Islet precursor cell (in vitro differentiated cells): ENCODE data around the gene ZG16.
A peak's percentile ranks its signal among the peaks of the same experiment; 100 is the strongest.
"Not testable (repeated sequence)": the region's sequence is repeated elsewhere in the genome, so short reads cannot be mapped to it uniquely, and the experiment has no call there.

Source experiments
- DNase-seq: peaks from one replicate; pipeline ENCODE4 v3.0.0-alpha.2; 2018

The ZG16 gene

DNA sequence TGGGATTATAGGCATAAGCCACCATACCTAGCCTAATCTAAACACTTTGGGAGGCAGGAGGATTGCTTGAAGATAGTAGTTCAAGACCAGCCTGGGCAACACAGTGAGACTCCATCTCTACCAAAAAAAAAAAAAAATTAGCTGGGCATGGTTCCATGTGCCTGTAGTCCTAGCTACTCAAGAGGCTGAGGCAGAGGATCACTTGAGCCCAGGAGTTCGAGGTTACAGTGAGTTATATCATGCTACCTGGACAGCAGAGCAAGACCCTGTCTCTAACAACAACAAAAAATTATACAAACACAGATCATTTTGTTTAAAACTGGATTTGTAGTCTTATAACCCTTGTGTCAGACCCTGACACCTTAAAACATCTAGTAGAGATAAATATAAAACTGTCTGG lies 24.5 kb upstream of the ZG16 start:
- no peak for DNase-seq

DNA sequence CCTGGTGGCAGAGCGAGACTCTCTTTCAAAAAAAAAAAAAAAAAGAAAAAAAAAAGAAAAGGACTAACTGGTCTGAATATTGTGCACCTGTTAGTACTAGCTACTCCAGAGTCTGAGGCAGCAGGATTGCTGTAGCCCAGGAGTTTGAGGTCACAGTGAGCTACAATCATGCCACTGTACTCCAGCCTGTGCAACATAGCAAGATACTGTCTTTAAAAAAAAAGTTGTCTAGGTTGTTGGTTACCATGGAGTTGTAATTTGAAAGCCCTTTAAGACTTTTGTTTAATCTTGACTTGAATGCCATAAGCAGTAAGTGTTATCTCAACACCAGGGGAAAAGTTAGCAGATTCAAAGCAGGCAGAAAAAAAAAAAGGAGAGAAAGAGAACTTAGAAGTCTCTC lies 21.4 kb upstream of the ZG16 start:
- no peak for DNase-seq

DNA sequence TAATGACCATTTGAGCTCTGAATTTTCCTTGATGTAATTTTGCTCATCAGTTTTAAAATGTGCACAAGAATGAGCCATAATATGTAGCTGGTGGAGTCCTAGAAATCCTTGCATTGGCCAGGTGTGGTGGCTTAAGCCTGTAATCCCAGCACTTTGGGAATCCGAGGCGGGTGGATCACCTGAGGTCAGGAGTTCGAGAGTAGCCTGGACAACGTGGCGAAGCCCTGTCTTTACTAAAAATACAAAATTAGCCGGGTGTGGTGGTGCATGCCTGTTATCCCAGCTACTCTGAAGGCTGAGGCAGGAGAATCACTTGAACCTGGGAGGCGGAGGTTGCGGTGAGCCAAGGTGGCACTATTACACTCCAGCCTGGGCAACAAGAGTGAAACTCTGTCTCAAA lies 21.0 kb upstream of the ZG16 start:
- not testable (repeated sequence) for DNase-seq

DNA sequence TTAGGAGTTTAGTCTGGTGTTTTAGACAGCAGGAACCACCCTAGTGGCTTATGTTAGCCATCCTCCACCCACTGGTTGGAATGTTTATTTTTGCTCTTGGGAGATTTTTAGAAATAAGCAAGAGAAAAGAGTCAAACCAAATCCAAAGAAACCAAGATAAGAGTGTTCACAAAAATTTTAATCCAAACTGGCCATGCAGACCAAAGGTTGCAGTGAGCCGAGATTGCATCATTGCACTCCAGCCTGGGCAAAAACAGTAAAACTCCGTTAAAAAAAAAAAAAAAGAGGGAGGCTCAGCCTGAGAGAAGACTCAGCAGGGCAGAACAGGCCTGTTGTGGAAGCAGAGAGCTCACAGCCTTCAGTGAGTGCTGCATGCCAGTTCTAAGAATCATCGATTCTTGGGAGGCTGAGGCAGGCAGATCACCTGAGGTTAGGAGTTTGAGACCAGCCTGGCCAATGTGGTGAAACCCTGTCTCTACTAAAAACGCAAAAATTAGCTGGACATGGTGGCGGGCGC lies 20.0 kb upstream of the ZG16 start:
- DNase-seq, result peak; percentile 73

DNA sequence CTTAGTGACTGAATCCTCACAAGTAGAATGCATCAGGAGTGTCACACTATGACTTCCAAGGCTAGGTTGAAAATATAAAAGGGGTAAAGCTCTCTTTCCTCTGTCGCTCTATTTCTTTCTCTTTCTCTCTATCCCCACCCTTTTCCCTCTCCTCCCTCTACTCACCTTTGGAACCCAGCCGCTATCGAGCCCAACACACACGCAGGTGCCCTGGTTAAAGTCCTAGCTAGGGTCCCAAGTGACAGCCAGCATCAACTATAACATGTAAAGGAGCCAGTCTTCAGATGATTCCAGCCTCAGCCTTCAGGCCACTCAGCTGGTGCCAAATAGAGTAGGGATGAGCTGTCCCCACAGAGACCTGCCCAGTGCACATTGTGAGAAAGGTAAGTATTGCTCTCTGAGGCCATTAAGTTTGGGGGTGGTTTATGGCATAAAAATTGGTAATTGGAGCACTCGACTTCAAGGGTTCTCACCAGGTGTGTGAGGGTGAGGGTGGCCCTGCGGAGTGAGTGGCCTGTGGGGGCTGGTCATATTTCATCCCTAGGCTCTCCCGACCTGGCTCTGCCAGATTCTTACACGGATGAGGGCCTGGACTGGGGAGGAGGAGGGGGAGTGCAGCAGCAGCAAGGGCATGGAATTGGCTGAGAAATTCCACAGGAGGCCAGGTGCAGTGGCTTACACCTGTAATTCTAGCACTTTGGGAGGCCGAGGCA lies 17.3 kb upstream of the ZG16 start:
- no peak for DNase-seq

DNA sequence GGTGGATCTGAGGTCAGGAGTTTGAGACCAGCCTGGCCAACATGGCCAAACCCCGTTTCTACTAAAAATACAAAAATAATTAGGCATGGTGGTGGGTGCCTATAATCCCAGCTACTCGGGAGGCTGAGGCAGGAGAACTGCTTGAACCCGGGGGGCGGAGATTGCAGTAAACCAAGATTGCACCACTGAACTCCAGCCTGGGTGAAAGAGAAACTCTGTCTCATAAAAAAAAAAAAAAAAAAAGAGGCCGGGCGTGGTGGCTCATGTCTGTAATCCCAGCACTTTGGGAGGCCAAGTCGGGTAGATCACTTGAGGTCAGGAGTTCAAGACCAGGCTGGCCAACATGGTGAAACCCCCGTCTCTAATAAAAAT lies 16.8 kb upstream of the ZG16 start:
- not testable (repeated sequence) for DNase-seq

DNA sequence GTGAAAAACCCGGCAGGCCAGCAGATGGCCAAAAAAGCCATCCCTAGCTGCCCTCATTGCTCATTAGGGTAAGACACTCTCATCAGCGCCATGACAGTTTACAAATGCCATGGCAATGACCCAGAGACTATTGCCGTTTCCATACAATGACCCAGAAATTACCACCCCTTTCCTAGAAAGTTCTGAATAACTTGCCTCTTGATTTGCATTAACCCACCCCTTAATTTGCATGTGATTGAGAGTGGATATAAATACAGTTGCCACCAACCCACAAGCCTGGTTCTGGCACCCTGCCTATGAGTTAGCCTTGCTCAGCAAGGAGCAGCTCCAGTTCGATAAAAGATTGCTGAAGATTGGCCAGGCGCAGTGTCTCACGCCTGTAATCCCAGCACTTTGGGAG lies 16.2 kb upstream of the ZG16 start:
- DNase-seq, result no peak

DNA sequence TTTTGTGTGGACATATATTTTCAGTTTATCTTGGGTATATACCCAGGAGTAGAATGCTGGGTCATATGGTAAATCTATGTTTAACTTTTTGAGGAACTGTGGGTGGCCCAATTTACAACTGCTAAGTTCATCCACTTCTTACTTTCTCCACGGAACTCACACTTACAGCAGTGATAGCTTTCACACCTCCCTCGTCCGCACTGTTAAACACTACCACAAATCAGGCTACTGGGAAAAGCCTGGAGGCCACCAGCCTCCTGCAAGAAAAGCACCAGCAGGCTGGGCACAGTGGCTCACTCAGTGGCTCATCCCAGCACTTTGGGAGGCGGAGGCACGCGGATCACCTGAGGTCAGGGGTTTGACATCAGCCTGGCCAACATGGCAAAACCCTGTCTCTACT lies 14.7 kb upstream of the ZG16 start:
- DNase-seq, result no peak

DNA sequence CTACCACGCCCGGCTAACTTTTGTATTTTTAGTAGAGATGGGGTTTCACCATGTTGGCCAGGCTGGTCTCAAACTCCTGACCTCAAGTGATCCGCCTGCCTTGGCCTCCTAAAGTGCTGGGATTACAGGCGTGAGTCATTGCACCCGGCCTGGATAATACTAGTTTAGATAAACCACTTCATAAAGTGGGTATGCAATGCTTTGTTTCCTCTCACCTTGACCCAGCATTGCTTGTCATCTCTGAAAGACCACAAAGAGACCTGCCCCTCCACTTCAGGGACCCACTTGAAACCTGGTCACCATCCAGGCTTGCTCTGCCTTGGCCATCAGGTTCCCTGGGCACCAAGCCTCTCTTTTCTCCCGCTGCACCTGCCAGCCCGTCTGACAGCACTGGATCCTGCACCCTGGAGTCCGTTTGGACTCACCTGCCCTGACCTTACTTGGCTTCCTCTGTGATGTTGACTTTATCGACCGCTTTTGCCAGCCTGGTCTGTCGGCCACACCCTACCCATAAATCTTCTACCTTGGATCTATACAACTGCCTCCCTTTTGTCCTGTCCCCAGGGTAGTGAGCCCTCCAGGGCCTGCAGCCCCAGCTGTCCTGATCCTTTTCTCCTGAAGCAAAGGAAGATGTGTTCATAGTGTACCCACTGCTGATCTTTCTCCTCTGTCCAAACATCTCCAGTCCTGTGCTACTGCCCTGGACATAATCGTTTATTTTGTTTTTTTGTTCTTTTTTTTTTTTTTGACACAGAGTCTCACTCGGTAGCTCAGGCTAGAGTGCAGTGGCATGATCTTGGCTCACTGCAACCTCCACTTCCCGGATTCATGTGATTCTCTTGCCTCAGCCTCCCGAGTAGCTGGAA lies 12.7 kb upstream of the ZG16 start:
- no peak for DNase-seq

DNA sequence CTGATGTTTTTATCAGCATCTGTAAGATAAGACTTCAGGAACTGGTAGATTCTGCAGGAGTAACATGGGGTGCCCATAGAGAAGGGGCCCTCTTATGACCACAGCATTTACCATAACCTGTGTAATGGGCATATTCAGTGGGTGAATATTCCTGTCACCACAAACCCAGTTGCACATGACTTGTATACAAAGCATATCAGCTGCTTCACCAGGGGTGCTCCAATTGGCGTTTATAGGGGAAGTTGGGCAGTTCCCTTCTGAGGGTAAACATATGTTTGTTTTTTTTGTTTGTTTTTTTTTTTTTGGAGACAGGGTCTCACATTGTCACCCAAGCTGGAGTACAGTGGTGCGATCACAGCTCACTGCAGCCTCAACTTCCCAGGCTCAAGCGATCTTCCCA lies 11.5 kb upstream of the ZG16 start:
- DNase-seq, result no peak

DNA sequence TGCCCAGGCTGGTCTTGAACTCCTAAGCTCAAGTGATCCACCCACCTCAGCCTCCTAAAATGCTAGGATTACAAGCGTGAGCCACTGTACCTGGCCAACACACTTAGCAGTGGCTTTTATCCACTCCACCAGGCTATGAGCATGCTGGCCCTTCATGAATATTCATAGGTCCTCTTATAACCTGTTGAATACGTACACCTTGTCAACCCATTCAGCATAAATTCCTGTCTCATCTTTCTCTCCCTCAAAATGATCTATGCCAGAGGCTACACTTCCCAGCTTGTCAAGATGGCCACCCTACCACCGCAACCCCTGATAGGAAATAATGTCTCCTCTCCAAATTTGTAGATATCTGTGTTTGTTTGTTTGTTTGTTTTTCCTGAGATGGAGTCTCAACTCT lies 11.0 kb upstream of the ZG16 start:
- DNase-seq, result no peak

DNA sequence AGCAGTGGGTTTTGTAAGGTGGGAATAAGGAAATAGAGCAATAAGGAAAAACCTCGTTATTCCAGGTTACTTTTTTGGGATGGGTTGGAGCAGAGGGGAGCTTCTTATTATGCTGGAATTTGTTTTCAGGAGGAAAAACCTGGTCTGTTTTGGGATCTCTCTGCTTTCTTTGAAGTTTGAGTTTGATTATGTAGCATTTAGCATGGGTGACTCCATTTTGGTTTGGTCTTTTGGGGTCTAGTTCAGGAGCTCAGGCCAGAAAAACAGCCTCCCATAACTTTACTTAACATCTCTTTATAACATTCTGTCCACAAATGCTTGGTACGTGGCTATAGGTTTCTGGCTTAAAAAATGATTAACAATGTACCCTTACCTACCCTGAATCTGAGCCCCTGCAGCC lies 8.5 kb upstream of the ZG16 start:
- no peak for DNase-seq

DNA sequence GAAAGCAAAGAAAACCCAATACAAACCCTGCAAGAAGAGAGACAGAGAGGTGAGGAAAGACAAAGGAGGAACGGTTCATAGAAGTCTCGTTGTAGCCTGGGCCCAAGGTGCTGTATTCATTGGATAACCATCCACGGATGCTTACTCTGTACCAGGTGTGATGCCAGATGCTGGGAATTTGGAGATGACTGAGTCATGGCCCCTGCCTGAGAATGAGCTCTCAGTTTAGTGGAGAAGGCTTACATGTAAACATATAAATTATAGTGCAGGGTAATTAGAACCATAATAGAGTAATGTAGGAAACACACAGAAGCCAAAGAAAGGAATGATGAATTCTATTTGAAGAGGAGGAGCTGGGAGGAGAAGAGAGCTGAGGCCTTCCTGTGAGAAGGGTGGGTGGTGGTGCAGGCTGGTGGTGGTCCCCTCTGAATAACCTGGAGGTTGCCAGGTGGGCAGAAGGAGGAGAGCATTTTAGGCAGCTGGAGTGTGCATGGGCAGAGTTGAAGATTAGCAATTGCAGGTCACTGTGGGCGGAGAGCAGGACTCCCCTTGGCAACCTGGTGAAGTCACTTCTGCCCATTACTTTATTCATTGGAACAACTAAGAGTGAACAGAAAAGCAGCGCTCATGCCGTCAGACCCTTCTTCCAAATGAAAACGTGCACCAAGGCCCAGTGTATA lies 7.7 kb upstream of the ZG16 start:
- no peak for DNase-seq

DNA sequence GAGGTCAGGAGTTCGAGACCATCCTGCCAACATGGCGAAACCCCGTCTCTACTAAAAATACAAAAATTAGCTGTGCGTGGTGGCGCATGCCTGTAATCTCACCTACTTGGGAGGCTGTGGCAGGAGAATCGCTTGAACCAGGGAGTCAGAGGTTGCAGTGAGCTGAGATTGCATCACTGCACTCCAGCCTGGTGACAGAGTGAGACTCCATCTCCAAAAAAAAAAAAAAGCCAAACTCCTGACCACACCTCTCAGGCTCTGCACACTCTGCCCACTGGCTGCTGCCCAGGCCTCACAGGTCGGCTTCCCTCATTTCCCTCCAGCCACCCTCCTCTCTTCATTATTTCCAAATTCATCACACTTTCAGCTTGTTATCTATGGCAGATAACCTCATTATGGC lies 5.7 kb upstream of the ZG16 start:
- not testable (repeated sequence) for DNase-seq

DNA sequence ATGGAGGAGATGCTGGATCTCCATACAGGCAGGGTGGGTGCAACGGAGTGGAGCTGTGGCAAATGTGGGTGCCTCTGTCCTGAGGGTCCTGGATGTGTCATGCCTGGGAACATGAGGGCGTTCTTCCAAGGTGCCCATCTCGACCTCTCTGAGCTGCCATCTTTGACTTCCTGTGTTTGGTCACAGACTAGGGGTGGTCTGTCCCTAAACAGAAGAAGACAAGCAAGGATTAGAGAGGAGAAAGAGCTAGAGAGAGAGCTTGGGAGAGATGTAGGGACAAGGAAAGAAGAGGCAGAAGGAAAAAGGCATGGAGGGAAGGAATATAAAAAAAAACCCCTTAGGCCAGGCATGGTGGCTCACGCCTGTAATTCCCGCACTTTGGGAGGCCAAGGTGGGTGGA lies 3.3 kb upstream of the ZG16 start:
- no peak for DNase-seq

DNA sequence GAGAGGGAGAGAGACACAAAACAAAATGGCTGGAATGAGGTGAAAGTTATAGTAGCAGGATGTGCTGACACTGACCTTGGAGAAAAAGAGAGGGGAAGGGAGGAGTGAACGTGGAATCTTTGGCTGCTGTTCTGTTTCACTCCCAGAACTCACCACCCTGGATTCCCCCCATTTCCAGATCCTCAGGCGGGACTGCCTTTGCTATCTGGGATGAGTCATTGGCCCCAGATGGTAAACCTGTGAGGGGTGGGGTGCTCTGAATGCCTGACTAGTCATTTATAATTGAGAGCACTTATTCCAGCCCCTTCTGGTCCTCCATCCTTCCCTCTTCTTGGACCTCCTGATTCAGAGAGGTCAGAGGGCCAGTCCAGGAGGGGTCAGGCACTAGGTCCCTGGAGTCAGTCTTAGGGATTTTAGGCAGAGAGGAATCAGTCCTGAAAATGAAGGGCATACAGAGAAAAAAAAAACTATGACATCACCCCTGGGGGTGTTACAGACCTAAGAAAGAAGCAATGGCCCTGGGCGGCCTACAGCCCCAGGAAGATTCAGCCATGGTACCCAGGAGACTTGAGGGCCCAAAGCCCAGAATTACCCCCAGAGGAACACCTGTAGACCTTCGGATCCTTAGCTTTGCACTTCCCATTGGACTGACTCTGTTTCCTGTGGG lies 2.2 kb upstream of the ZG16 start:
- DNase-seq, result peak; percentile 77

DNA sequence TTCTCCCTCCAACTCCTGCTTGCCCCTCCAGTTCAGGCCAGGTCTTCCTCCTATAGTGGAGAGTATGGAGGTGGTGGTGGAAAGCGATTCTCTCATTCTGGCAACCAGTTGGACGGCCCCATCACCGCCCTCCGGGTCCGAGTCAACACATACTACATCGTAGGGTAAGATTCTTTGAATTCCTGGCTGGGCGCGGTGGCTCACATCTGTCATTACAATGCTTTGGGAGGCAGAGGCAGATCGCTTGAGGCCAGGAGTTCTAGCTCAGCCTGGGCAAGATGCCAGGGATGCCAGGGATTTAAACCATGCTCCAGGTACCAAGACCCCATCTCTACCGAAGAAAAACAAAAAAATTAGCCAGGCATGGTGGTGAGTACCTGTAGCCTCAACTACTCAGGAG lies 1.4 kb downstream of the ZG16 start:
- DNase-seq, result peak; percentile 84

DNA sequence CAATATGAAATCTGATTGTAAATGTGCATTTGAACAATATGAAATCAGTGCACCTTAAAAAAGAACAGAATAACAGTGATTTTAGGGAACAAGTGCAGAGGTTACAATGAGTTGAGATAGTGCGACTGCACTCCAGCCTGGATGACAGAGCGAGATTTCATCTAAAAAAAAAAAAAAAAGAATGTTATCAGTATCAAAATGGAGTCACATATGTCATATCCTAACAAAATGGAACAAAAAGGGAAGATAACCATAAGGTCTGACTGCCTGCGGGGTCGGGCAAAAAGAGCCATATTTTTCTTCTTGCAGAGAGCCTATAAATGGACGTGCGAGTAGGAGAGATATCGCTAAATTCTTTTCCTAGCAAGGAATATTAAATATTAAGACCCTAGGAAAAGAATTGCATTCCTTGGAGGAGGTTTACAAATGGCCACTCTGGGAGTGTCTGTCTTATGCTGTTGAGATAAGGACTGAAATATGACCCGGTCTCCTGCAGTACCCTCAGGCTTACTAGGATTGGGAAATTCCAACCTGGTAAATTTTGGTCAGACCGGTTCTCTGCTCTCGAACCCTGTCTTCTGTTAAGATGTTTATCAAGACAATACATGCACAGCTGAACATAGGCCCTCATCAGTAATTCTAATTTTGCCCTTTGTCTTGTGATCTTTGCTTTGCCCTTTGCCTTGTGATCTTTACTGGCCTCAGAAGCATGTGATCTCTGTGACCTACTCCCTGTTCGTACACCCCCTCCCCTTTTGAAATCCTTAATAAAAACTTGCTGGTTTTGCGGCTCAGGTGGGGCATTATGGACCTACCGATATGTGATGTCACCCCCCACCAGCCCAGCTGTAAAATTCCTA lies 5.3 kb downstream of the ZG16 start:
- peak; percentile 63 for DNase-seq

DNA sequence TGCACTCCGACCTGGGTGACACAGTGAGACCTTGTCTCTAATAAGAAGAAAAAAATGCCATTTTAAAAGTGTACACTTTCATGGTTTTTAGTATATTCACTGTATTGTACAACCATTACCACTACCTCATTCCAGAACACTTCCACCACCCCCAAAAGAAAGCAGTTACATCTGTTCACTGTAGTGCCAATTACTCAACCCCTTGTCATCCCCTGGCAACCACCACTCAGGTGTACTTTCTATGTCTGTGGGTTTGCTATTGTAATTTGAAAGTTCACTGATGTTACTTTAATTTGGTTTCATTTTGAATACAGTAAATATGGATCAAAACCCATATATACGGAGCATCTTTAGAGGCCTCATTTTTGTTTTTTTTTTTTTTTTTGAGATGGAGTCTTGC lies 6.1 kb downstream of the ZG16 start:
- DNase-seq, result no peak

DNA sequence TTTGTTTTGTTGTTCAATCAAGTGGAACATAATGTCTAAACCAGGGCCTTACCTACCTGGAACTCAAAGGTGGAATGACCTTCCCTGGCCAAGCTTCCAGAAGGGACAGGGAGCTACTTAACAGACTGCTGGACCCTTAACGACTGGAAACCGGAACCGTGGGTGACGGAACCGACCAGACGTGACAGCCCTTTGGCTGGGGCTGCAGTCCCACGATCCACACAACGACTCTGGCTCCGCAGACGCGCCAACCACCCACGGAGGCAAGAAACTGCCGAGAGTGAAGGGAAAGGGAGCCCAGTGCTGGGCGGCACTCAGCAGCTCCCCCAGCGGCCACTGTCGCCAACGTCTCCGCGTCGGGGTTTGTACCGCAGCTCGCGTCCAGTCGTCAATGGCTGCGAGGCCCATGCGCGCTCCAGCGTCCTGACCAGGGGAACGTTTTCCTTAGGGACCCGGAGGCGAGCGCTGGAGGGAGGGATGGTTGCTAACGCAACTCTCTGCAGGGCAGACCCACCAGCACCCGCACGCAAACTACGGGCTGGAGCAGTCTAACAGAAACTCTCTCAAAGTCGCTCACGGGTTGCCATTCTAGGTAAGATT lies 6.9 kb downstream of the ZG16 start:
- peak; percentile 85 for DNase-seq

DNA sequence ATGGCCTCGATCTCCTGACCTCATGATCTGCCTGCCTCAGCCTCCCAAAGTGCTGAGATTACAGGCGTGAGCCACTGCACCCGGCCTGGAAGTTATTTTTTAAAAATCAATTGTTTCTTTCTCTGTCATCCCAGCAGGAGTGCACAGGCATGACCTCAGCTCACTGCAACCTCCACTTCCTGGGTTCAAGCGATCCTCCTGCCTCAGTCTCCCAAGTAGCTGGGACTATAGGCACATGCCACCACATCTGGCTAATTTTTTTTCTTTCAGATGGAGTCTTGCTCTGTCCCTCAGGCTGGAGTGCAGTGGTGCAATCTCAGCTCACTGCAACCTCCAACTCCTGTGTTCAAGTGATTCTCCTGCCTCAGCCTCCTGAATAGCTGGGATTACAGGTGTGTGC lies 9.1 kb downstream of the ZG16 start:
- DNase-seq, result not testable (repeated sequence)

DNA sequence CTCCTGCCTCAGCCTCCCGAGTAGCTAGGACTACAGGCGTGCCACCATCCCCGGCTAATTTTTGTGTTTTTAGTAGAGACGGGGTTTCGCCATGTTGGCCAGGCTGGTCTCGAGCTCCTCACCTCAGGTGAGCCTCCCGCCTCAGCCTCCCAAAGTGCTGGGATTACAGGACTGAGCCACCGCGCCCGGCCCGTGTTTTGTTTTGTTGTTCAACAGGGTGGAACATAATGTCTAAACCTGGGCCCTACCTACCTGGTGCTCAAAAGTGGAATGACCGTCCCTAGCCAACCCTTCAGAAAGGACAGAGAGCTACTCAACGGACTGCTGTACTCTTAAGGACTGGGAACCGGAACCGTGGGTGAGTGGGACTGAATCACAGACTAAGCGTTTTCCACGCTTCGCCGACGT lies 11.7 kb downstream of the ZG16 start:
- no peak for DNase-seq
